ENCODE results near the gene MTMR4.

- TF ChIP-seq L3MBTL2 (conservative IDR thresholded peaks at IDR 0.05) (no peak), HDGF (IDR thresholded peaks at IDR 0.05; ENCODE audit: borderline replicate concordance) (no peak)
These were observed 26.0 kb downstream of the MTMR4 start for GRCh38 chr17:58488428-58488890.

Data from HEK293T (cell line).